Retinal pigment epithelial cell (primary cell): ENCODE results near the gene RTN4.

ENCODE experiments used
- DNase-seq: peaks from one replicate; pipeline ENCODE4 v3.0.0-alpha.2; 2010; ENCODE audit warnings: low read depth
- H3K4me3 ChIP-seq: 2 replicates; pipeline ENCODE4 v1.5.1; 2011; ENCODE audit warnings: mild to moderate bottlenecking, low read length, control low read depth, moderate library complexity
- TF ChIP-seq, protein P1 (sequence below): conservative IDR thresholded peaks from 2 replicates; pipeline ENCODE4 v1.5.1; 2011; ENCODE audit warnings: low read depth, low read length, control low read depth, inconsistent platforms

Gene RTN4

DNA sequence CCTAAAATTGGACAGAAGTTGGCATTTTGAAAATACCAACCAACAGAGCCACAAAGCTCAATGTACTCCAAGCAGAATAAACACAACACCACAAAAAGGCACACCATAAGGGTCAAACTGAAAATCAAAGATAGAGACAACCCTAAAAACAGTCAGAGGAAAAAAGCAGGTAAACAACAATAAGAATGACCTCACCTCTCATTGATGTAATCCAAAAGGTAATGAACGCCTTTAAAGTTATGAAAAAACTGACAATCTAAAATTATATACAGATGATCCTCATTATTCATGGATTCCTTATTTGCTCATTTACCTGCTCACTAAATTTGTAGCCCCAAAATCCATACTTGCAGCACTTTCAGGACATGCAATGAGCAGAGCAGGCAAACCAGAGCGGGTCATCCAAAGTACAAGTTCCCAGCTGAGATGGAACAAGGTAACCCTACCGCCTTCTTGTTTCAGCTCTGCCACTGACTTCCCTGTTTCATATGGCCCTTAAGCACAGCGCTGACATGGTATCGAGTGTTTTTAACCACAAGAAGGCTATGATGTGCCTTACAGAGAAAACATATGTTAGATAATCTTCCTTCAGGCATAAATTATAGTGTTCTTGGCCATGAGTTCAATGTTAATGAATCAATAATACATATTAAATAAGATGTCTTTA lies 17.0 kb downstream of the RTN4 start:
- TF ChIP-seq, protein P1, sequence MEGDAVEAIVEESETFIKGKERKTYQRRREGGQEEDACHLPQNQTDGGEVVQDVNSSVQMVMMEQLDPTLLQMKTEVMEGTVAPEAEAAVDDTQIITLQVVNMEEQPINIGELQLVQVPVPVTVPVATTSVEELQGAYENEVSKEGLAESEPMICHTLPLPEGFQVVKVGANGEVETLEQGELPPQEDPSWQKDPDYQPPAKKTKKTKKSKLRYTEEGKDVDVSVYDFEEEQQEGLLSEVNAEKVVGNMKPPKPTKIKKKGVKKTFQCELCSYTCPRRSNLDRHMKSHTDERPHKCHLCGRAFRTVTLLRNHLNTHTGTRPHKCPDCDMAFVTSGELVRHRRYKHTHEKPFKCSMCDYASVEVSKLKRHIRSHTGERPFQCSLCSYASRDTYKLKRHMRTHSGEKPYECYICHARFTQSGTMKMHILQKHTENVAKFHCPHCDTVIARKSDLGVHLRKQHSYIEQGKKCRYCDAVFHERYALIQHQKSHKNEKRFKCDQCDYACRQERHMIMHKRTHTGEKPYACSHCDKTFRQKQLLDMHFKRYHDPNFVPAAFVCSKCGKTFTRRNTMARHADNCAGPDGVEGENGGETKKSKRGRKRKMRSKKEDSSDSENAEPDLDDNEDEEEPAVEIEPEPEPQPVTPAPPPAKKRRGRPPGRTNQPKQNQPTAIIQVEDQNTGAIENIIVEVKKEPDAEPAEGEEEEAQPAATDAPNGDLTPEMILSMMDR = no peak
- no peak overlapping the region for H3K4me3 ChIP-seq
- no peak for DNase-seq

DNA sequence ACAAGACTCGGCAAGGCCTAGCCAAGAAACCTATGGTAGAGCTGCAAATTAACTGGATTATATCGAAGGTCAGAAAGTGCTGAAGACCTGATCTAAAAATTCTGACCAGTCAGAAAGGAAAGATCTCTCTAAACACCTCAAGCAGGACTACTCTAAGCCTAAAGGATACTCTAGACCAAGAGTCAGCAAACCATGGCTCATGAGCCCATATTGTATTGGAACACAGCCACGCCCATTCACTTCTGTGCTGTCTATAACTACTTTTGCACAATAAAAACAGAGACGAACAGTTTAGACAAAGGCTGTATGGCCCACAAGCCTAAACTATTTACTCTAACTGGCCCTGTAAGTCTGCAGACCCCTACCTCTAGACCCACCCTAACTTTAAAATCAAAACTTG lies 18.7 kb downstream of the RTN4 start:
- DNase-seq = no peak
- no peak overlapping the region for H3K4me3 ChIP-seq
- TF ChIP-seq, protein P1 = no peak

DNA sequence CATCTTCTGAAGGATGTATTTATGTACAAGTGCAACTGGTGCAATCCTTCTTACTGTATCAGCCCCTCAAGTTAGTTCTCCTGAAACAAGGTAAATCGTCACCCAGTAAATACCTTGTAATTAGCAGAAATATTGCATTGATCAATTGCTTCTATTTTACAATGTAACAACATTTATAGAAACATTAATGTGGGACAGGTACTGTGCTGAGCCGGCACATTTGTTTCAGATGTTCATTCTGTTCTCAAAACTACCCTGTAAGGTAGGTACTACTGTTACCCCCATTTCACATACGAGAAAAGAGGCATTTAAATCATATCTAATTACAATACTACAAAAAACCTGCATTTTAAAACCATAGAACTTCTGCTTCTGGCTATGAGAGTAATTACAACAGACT lies 19.5 kb downstream of the RTN4 start:
- DNase-seq = no peak
- TF ChIP-seq, protein P1 = no peak
- no peak overlapping the region for H3K4me3 ChIP-seq

DNA sequence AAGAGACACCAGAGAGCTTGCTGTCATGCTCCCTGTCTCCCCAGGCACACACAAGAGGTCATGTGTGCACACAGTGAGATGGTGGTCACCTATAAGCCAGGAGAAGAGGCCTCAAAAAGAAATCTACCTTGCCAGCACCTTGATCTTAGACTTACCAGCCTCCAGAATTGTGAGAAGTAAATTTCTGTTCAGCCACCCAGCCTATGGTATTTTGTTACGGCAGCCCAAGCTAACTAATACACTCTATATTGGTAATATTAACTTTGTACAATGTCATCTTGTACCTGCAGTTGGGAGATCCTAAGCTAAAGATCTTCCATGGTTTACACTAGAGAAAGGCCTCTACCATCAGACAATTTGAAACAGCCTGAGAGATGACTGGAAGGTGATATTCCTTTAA lies 21.2 kb downstream of the RTN4 start:
- TF ChIP-seq, protein P1 = no peak
- H3K4me3 ChIP-seq = no peak overlapping the region
- no peak for DNase-seq

DNA sequence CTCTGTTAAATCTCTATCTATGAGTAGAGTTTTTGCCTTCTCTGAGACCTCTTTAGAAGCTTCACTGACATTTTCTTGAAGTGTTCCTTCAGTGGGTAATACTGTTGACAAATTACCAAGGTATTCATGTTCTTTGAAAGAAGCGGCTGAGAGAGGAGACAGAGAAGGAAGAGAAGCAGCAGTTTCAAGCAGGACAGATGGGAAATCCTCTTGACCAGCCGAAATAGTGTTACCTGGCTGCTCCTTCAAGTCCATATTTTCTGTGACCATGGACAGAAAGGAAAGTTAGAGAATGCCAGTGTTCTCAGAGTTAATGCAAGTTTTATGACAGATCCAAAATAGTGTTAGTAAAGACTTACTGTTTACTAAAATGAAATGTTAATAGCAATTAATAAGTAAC lies 23.0 kb downstream of the RTN4 start:
- TF ChIP-seq, protein P1 = no peak
- DNase-seq = no peak
- no peak overlapping the region for H3K4me3 ChIP-seq

DNA sequence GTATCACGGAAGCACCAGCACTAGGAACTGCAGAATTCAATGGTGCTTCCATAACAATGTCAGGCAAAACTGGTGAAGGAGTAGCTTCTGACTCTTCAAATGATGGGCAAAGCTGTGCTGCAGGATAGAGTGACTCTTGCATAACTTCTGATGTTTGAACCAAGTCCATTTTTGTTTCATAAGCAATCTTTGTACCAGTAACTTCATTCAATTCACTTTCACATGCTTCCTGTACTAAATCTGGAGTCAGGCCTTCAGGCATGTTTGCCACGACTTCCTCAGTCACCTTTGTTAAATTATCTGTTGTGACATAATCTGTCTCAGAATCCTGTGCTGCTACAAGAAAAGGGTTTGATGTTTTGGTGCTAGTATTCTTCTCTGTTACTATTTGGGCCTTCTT lies 24.0 kb downstream of the RTN4 start:
- TF ChIP-seq, protein P1 = no peak
- no peak overlapping the region for H3K4me3 ChIP-seq

DNA sequence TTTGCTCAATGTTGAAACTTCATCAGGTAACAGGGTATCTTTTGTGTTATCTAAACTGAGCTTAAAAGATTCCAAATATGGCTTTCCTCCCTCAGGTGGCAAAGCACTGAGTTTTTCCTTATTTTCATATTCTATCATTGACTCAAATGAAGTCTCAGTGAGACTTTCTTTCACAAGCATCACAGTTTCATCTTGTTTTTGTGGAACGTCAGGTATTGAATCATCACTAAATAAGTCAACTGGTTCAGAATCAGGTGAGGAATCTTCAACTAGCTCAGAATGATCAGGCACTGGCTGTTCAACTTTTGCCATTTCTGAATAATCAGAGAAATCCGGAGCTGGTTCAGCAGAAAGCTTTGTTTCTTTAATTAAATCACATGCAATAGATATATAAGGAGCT lies 24.6 kb downstream of the RTN4 start:
- TF ChIP-seq, protein P1 = no peak
- H3K4me3 ChIP-seq = no peak overlapping the region
- no peak for DNase-seq

More for the DNA sequence above, 24.0 kb downstream of the RTN4 start:
- DNase-seq = no peak
